Choroid plexus epithelial cell (primary cell): ENCODE measurements around the gene MAD1L1.

Source experiments
- DNase-seq: peaks from one replicate; pipeline ENCODE4 v3.0.0-alpha.2; 2010; ENCODE audit warnings: low read depth
- H3K4me3 ChIP-seq: 2 replicates; pipeline ENCODE4 v1.5.1; 2011; ENCODE audit warnings: low read depth, mild to moderate bottlenecking, control low read depth, low read length, moderate library complexity
- CTCF ChIP-seq: conservative IDR thresholded peaks from 2 replicates; pipeline ENCODE4 v1.5.1; 2011; ENCODE audit warnings: low read depth, mild to moderate bottlenecking, control low read depth, inconsistent platforms, low read length, moderate library complexity

MAD1L1 gene

GRCh38 chr7:2032030-2032875 is 200.5 kb downstream of the MAD1L1 start:
- DNase-seq, result peak; percentile 34
- no peak overlapping the region for H3K4me3 ChIP-seq
- TF ChIP-seq CTCF, result no peak

GRCh38 chr7:2031451-2031845 is 201.3 kb downstream of the MAD1L1 start:
- DNase-seq, result no peak

GRCh38 chr7:2030475-2031450 is 202.0 kb downstream of the MAD1L1 start:
- no peak for DNase-seq
- H3K4me3 ChIP-seq, result no peak overlapping the region
- no peak for TF ChIP-seq CTCF

More at GRCh38 chr7:2031451-2031845, 201.3 kb downstream of the MAD1L1 start:
- TF ChIP-seq CTCF, result no peak
- no peak overlapping the region for H3K4me3 ChIP-seq

GRCh38 chr7:2029936-2030335 is 202.8 kb downstream of the MAD1L1 start:
- DNase-seq, result no peak
- no peak overlapping the region for H3K4me3 ChIP-seq
- no peak for TF ChIP-seq CTCF

GRCh38 chr7:2029211-2029905 is 203.4 kb downstream of the MAD1L1 start:
- H3K4me3 ChIP-seq, result no peak overlapping the region
- no peak for DNase-seq
- TF ChIP-seq CTCF, result no peak

GRCh38 chr7:2028733-2029132 is 204.0 kb downstream of the MAD1L1 start:
- no peak for DNase-seq
- TF ChIP-seq CTCF, result no peak
- H3K4me3 ChIP-seq, result no peak overlapping the region
